ENCODE measurements around the gene CSMD2.

- TF ChIP-seq CTCF (IDR thresholded peaks at IDR 0.05; ENCODE audit: low read depth, low read length) = no peak
- no peak for TF ChIP-seq EZH2phosphoT487 (IDR thresholded peaks at IDR 0.05; ENCODE audit: low read depth)
Measured at GRCh38 chr1:33823830-33824229, 341.2 kb downstream of the CSMD2 start.
